NB4 (cell line): ENCODE measurements around the gene RAET1L.

ENCODE experiments used
- POLR2A ChIP-seq: IDR thresholded peaks from 2 replicates; pipeline ENCODE4 v1.6.1; 2011; ENCODE audit warnings: mild to moderate bottlenecking; ENCODE audit not compliant: insufficient read length; ENCODE audit errors: extremely low read depth
- TF ChIP-seq, protein P1 (sequence below): IDR thresholded peaks from one replicate; pipeline ENCODE4 v1.5.1; 2012; ENCODE audit warnings: low read depth, low read length

DNA sequence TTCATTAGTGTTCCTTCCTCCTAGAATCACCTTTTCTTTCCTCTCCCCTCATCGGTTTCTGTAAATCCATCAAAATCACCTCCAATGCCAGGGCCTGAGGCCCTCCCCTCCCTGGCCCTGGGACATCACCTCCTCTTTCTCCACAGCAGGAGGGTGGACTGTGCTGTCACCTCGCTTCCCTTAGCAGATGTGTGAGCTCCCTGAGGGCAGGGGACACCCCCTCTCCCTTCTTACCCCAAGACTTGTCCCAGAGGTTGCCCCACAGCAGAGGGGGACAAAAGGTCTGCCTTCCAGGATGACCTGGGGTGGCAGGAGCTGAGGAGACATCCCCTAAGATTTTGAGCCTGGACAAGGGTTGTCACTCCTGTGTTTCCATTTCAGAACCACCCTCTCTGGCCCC, 55.7 kb downstream of the RAET1L start:
- TF ChIP-seq POLR2A = no peak
- TF ChIP-seq, protein P1, sequence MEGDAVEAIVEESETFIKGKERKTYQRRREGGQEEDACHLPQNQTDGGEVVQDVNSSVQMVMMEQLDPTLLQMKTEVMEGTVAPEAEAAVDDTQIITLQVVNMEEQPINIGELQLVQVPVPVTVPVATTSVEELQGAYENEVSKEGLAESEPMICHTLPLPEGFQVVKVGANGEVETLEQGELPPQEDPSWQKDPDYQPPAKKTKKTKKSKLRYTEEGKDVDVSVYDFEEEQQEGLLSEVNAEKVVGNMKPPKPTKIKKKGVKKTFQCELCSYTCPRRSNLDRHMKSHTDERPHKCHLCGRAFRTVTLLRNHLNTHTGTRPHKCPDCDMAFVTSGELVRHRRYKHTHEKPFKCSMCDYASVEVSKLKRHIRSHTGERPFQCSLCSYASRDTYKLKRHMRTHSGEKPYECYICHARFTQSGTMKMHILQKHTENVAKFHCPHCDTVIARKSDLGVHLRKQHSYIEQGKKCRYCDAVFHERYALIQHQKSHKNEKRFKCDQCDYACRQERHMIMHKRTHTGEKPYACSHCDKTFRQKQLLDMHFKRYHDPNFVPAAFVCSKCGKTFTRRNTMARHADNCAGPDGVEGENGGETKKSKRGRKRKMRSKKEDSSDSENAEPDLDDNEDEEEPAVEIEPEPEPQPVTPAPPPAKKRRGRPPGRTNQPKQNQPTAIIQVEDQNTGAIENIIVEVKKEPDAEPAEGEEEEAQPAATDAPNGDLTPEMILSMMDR = no peak
